Measurements from ENCODE around the gene TTC3. TPM values are rescaled to one million over a fixed set of nuclear protein-coding genes. Genes with fewer than 3 reads are reported as not detected.

TTC3 gene
- total RNA-seq, 2 experiments from 2014 or later: 73.5 to 90.0 TPM

GRCh38 chr21:37117204-37117603, 44.1 kb downstream of the TTC3 start:
- no peaks in the 10 kb centered on the region for H3K9me2 ChIP-seq (ENCODE audit: insufficient read depth, low read length)
- ChIA-PET CTCF (ENCODE audit: unreplicated experiment) (no interaction called here), POLR2A (interaction anchor here (0.7 kb wide), 1 partner anchor 19 kb away, joined by 5 read pairs; no protein-coding TSS in a partner anchor)
- H3K4me1 ChIP-seq (ENCODE audit: insufficient read depth, low read length, poor library complexity, severe bottlenecking): no peaks in the 10 kb centered on the region
- no TSS peak for BruUV-seq (replicated peaks)
- H3K36me3 ChIP-seq (ENCODE audit: insufficient read depth, low read length): no peaks in the 10 kb centered on the region
- intact Hi-C loops (cut with micrococcal nuclease; ENCODE audit: unreplicated experiment): no loop called here
- H3K4me2 ChIP-seq (ENCODE audit: low read length): no peak overlapping the region
- H3K79me2 ChIP-seq (ENCODE audit: insufficient read depth, low read depth, low read length): no peaks in the 10 kb centered on the region
- no peak for DNase-seq (ENCODE audit: low spot score)
- no peak overlapping the region for H2AFZ ChIP-seq (ENCODE audit: low read length)
- H3K4me3 ChIP-seq (ENCODE audit: low read depth, low read length, poor library complexity, severe bottlenecking): no peak overlapping the region
- no peaks in the 10 kb centered on the region for H3K9me3 ChIP-seq (ENCODE audit: low read length)
- no peaks in the 10 kb centered on the region for H4K20me1 ChIP-seq (ENCODE audit: insufficient read depth, low read length)
- no peak overlapping the region for H3K27ac ChIP-seq (ENCODE audit: low read depth, low read length, poor library complexity, severe bottlenecking)
- TF ChIP-seq CTCF (conservative IDR thresholded peaks at IDR 0.05; ENCODE audit: low read length) (no peak), EZH2phosphoT487 (IDR thresholded peaks at IDR 0.05; ENCODE audit: borderline replicate concordance, low read depth, low read length) (no peak)

- Histone ChIP-seq H4K20me1 (ENCODE audit: insufficient read depth, low read length) (no peaks in the 10 kb centered on the region), H3K4me1 (ENCODE audit: insufficient read depth, low read length, poor library complexity, severe bottlenecking) (no peaks in the 10 kb centered on the region), H3K4me3 (ENCODE audit: low read depth, low read length, poor library complexity, severe bottlenecking) (no peak overlapping the region), H3K27ac (ENCODE audit: low read depth, low read length, poor library complexity, severe bottlenecking) (no peak overlapping the region), H2AFZ (ENCODE audit: low read length) (no peak overlapping the region), H3K36me3 (ENCODE audit: insufficient read depth, low read length) (no peaks in the 10 kb centered on the region; the same call in 1 of the 2 replicates), H3K4me2 (ENCODE audit: low read length) (no peak overlapping the region), H3K9me3 (ENCODE audit: low read length) (no peaks in the 10 kb centered on the region), H3K9me2 (ENCODE audit: insufficient read depth, low read length) (no peaks in the 10 kb centered on the region), H3K79me2 (ENCODE audit: insufficient read depth, low read depth, low read length) (no peaks in the 10 kb centered on the region)
- no peak for TF ChIP-seq EZH2phosphoT487 (IDR thresholded peaks at IDR 0.05; ENCODE audit: borderline replicate concordance, low read depth, low read length)
- no peak for TF ChIP-seq CTCF (conservative IDR thresholded peaks at IDR 0.05; ENCODE audit: low read length)
- no TSS peak for BruUV-seq (replicated peaks)
- ChIA-PET CTCF (ENCODE audit: unreplicated experiment) (no interaction called here), POLR2A (no interaction called here)
- DNase-seq (ENCODE audit: low spot score): no peak
- intact Hi-C loops (cut with micrococcal nuclease; ENCODE audit: unreplicated experiment): no loop called here
Measured at GRCh38 chr21:37118187-37118826, 45.3 kb downstream of the TTC3 start.

- intact Hi-C loops (cut with micrococcal nuclease; ENCODE audit: unreplicated experiment): no loop called here
- Histone ChIP-seq H2AFZ (ENCODE audit: low read length) (no peak overlapping the region), H3K36me3 (ENCODE audit: insufficient read depth, low read length) (peaks cover under 1% of the 10 kb centered on the region; the same call in 1 of the 2 replicates), H3K79me2 (ENCODE audit: insufficient read depth, low read depth, low read length) (no peaks in the 10 kb centered on the region), H3K4me3 (ENCODE audit: low read depth, low read length, poor library complexity, severe bottlenecking) (no peak overlapping the region), H3K4me2 (ENCODE audit: low read length) (no peak overlapping the region), H3K4me1 (ENCODE audit: insufficient read depth, low read length, poor library complexity, severe bottlenecking) (no peaks in the 10 kb centered on the region), H4K20me1 (ENCODE audit: insufficient read depth, low read length) (no peaks in the 10 kb centered on the region), H3K27ac (ENCODE audit: low read depth, low read length, poor library complexity, severe bottlenecking) (no peak overlapping the region), H3K9me3 (ENCODE audit: low read length) (no peaks in the 10 kb centered on the region), H3K9me2 (ENCODE audit: insufficient read depth, low read length) (no peaks in the 10 kb centered on the region)
- no peak for DNase-seq (ENCODE audit: low spot score)
- TF ChIP-seq EZH2phosphoT487 (IDR thresholded peaks at IDR 0.05; ENCODE audit: borderline replicate concordance, low read depth, low read length) (no peak), CTCF (conservative IDR thresholded peaks at IDR 0.05; ENCODE audit: low read length) (no peak)
- BruUV-seq (replicated peaks): no TSS peak
- ChIA-PET CTCF (ENCODE audit: unreplicated experiment) (no interaction called here), POLR2A (no interaction called here)
Measured at GRCh38 chr21:37119421-37120218, 46.6 kb downstream of the TTC3 start.
